Activated CD8-positive, alpha-beta memory T cell treated with anti-CD3 and anti-CD28 coated beads, Interleukin-2, amount 50 U/mL, for 1 hour (primary cell): Measurements from ENCODE around the gene KIN.
"Not testable (repeated sequence)": the region's sequence is repeated elsewhere in the genome, so short reads cannot be mapped to it uniquely, and the experiment has no call there.

Experiments used
- DNase-seq: peaks from one replicate; pipeline ENCODE4 v3.0.0-alpha.2; 2020; ENCODE audit errors: extremely low read depth

Gene KIN

GRCh38 chr10:7794251-7795026, 6.6 kb upstream of the KIN start:
- DNase-seq: no peak

GRCh38 chr10:7792541-7792940, 4.7 kb upstream of the KIN start:
- no peak for DNase-seq

- DNase-seq: no peak
Observed at GRCh38 chr10:7789390-7789789, 1.6 kb upstream of the KIN start.

- DNase-seq: no peak
Observed at GRCh38 chr10:7788639-7789286, 970 bp upstream of the KIN start.

GRCh38 chr10:7787150-7787856, 490 bp downstream of the KIN start:
- DNase-seq: no peak

GRCh38 chr10:7786430-7786829, 1.4 kb downstream of the KIN start:
- no peak for DNase-seq

- DNase-seq: not testable (repeated sequence)
Observed at GRCh38 chr10:7782194-7782593, 5.6 kb downstream of the KIN start.

GRCh38 chr10:7776777-7777176, 11.0 kb downstream of the KIN start:
- DNase-seq: no peak

- no peak for DNase-seq
Observed at GRCh38 chr10:7773845-7774801, 13.7 kb downstream of the KIN start.

GRCh38 chr10:7768417-7768816, 19.4 kb downstream of the KIN start:
- no peak for DNase-seq

- no peak for DNase-seq
Observed at GRCh38 chr10:7767209-7767608, 20.6 kb downstream of the KIN start.

- DNase-seq: no peak
Observed at GRCh38 chr10:7766241-7766640, 21.6 kb downstream of the KIN start.

- no peak for DNase-seq
Observed at GRCh38 chr10:7763929-7764328, 23.9 kb downstream of the KIN start.

GRCh38 chr10:7756360-7756992, 31.3 kb downstream of the KIN start:
- no peak for DNase-seq

GRCh38 chr10:7755103-7755502, 32.7 kb downstream of the KIN start:
- no peak for DNase-seq

GRCh38 chr10:7752251-7752650, 35.5 kb downstream of the KIN start:
- DNase-seq: no peak

GRCh38 chr10:7750222-7750621, 37.6 kb downstream of the KIN start:
- DNase-seq: no peak

- not testable (repeated sequence) for DNase-seq
Observed at GRCh38 chr10:7748637-7749036, 39.2 kb downstream of the KIN start.

GRCh38 chr10:7744307-7744706, 43.5 kb downstream of the KIN start:
- DNase-seq: no peak

GRCh38 chr10:7738536-7739407, 49.0 kb downstream of the KIN start:
- no peak for DNase-seq
